A549 (cell line): ENCODE measurements around the gene LGALS1.

Source experiments
- EHF ChIP-seq: fragments of 250-450 bp; sonication (Bioruptor Pico); IDR thresholded peaks from 2 replicates; pipeline ENCODE4 v1.5.0; 2020; ENCODE audit warnings: mild to moderate bottlenecking
- KDM5A ChIP-seq: fragments of 200-600 bp; sonication (generic); IDR thresholded peaks from 2 replicates; pipeline ENCODE4 v1.6.1; 2016; ENCODE audit warnings: antibody characterized with exemption, mild to moderate bottlenecking
- MAX ChIP-seq: IDR thresholded peaks from 2 replicates; pipeline ENCODE4 v1.6.1; 2012
- PHF8 ChIP-seq: fragments of 200-600 bp; sonication (generic); IDR thresholded peaks from 2 replicates; pipeline ENCODE4 v1.6.1; 2016; ENCODE audit warnings: low read depth, mild to moderate bottlenecking, antibody characterized with exemption, moderate library complexity, borderline replicate concordance
- POLR2A ChIP-seq: IDR thresholded peaks from 2 replicates; pipeline ENCODE4 v1.6.1; 2012; ENCODE audit warnings: mild to moderate bottlenecking, low read length
- RCOR1 ChIP-seq: fragments of 150-350 bp; IDR thresholded peaks from 2 replicates; pipeline ENCODE4 v1.6.1; 2014; ENCODE audit warnings: antibody characterized with exemption, low read length, low read depth
- RNF2 ChIP-seq: fragments of 200-600 bp; sonication (generic); IDR thresholded peaks from 2 replicates; pipeline ENCODE4 v1.6.1; 2016; ENCODE audit warnings: low read depth, mild to moderate bottlenecking, antibody characterized with exemption, moderate library complexity, borderline replicate concordance
- SMC3 ChIP-seq: fragments of >200 bp; sonication (Bioruptor Twin); formaldehyde crosslinking; IDR thresholded peaks from 3 replicates; pipeline ENCODE4 v1.6.1; 2018; ENCODE audit warnings: inconsistent platforms
- ZC3H11A ChIP-seq: fragments of 450-650 bp; IDR thresholded peaks from 2 replicates; pipeline ENCODE4 v1.6.1; 2014; ENCODE audit warnings: antibody characterized with exemption, mild to moderate bottlenecking
- TF ChIP-seq, protein P1 (sequence below): fragments of >200 bp; sonication (Bioruptor Twin); formaldehyde crosslinking; IDR thresholded peaks from 3 replicates; pipeline ENCODE4 v1.5.1; 2016
- TF ChIP-seq, protein P2 (sequence below): fragments of 450-650 bp; IDR thresholded peaks from 2 replicates; pipeline ENCODE4 v1.6.1; 2014; ENCODE audit warnings: antibody characterized with exemption

DNA sequence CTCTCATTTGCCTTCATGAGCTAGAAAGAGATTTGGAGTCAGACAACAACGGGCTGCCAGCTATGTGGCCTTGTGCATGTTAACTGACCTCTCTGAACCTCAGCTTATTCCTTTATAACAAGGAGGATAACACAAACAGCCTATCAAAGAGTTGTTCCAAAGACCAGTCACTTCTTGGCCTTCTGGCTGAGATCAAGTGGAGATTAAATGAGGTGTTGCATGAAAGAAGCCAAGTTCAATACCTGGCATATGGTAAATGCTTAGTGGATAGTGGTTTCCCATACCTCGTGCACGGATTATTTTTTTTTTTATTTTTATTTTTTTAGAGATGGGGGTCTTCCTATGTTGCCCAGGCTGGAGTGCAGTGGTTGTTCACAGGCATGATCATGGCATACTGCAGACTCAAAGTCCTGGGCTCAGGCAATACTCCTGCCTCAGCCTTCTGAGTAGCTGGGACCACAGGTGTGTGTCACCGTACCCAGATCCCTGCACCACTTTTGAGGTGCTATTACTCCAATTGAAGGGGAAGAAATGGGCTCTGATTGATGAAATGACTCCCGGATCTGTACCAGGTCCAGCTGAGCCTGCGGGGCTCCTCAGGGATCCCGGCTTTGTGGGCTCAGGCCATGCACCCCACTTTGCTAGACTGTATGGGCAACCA, 4.9 kb downstream of the LGALS1 start:
- TF ChIP-seq, protein P1, sequence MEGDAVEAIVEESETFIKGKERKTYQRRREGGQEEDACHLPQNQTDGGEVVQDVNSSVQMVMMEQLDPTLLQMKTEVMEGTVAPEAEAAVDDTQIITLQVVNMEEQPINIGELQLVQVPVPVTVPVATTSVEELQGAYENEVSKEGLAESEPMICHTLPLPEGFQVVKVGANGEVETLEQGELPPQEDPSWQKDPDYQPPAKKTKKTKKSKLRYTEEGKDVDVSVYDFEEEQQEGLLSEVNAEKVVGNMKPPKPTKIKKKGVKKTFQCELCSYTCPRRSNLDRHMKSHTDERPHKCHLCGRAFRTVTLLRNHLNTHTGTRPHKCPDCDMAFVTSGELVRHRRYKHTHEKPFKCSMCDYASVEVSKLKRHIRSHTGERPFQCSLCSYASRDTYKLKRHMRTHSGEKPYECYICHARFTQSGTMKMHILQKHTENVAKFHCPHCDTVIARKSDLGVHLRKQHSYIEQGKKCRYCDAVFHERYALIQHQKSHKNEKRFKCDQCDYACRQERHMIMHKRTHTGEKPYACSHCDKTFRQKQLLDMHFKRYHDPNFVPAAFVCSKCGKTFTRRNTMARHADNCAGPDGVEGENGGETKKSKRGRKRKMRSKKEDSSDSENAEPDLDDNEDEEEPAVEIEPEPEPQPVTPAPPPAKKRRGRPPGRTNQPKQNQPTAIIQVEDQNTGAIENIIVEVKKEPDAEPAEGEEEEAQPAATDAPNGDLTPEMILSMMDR = no peak
- TF ChIP-seq EHF (CRISPR knock-in tag) (no peak), POLR2A (no peak), RNF2 (no peak), KDM5A (no peak), ZC3H11A (no peak), MAX (no peak), RCOR1 (no peak), PHF8 (no peak), SMC3 (no peak)
- TF ChIP-seq, protein P2, sequence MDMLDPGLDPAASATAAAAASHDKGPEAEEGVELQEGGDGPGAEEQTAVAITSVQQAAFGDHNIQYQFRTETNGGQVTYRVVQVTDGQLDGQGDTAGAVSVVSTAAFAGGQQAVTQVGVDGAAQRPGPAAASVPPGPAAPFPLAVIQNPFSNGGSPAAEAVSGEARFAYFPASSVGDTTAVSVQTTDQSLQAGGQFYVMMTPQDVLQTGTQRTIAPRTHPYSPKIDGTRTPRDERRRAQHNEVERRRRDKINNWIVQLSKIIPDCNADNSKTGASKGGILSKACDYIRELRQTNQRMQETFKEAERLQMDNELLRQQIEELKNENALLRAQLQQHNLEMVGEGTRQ = no peak
